Osteocyte (in vitro differentiated cells): ENCODE data around the gene GRM4. TPM values are rescaled to one million over a fixed set of nuclear protein-coding genes. Genes with fewer than 3 reads are reported as not detected.

Source experiments
- DNase-seq: peaks from one replicate; pipeline ENCODE4 v3.0.0; 2021; ENCODE audit warnings: mixed read lengths; ENCODE audit not compliant: unreplicated experiment; ENCODE audit errors: extremely low spot score
- H3K27ac Mint-ChIP-seq: one replicate; pipeline ENCODE4 v1.8.0; 2021; ENCODE audit warnings: mild to moderate bottlenecking, mixed read lengths; ENCODE audit not compliant: unreplicated experiment
- H3K27me3 Mint-ChIP-seq: one replicate; pipeline ENCODE4 v1.8.0; 2021; ENCODE audit warnings: mixed read lengths; ENCODE audit not compliant: unreplicated experiment
- H3K36me3 Mint-ChIP-seq: one replicate; pipeline ENCODE4 v1.8.0; 2021; ENCODE audit warnings: mixed read lengths; ENCODE audit not compliant: unreplicated experiment
- H3K4me1 Mint-ChIP-seq: one replicate; pipeline ENCODE4 v1.8.0; 2021; ENCODE audit warnings: mixed read lengths; ENCODE audit not compliant: unreplicated experiment
- H3K4me3 Mint-ChIP-seq: one replicate; pipeline ENCODE4 v1.8.0; 2021; ENCODE audit warnings: mild to moderate bottlenecking, moderate library complexity, mixed read lengths; ENCODE audit not compliant: unreplicated experiment
- H3K9me3 Mint-ChIP-seq: one replicate; pipeline ENCODE4 v1.8.0; 2021; ENCODE audit warnings: mixed read lengths; ENCODE audit not compliant: unreplicated experiment
- CTCF ChIP-seq: fragments of 200-600 bp; sonication (generic); IDR thresholded peaks from 2 replicates; pipeline ENCODE4 v1.5.0; 2021; ENCODE audit warnings: antibody characterized with exemption, mild to moderate bottlenecking, moderate library complexity
- total RNA-seq: library from RNA; stranded (reverse); gene quantifications from 2 replicates; pipeline ENCODE4 v1.2.1, GENCODE V29; 2021

GRM4 gene
- total RNA-seq, 1 donor from 2014 or later, result 0.40 TPM

- Mint-ChIP-seq H3K4me1 (no peaks in the 10 kb centered on the region), H3K9me3 (no peaks in the 10 kb centered on the region), H3K36me3 (no peaks in the 10 kb centered on the region), H3K4me3 (no peak overlapping the region), H3K27me3 (peaks cover 15% of the 10 kb centered on the region), H3K27ac (no peak overlapping the region)
- no peak for TF ChIP-seq CTCF
- DNase-seq, result no peak
These were observed 114.9 kb downstream of the GRM4 start for GRCh38 chr6:34030831-34031624.

- Mint-ChIP-seq H3K4me3 (no peak overlapping the region), H3K9me3 (no peaks in the 10 kb centered on the region), H3K36me3 (no peaks in the 10 kb centered on the region), H3K27ac (no peak overlapping the region), H3K27me3 (peaks cover 9% of the 10 kb centered on the region), H3K4me1 (no peaks in the 10 kb centered on the region)
- TF ChIP-seq CTCF, result no peak
- no peak for DNase-seq
These were observed 116.2 kb downstream of the GRM4 start for GRCh38 chr6:34029489-34030280.

- Mint-ChIP-seq H3K9me3 (no peaks in the 10 kb centered on the region), H3K27me3 (peaks cover 3% of the 10 kb centered on the region), H3K4me1 (no peaks in the 10 kb centered on the region), H3K36me3 (no peaks in the 10 kb centered on the region), H3K27ac (no peak overlapping the region), H3K4me3 (no peak overlapping the region)
- no peak for TF ChIP-seq CTCF
- DNase-seq, result no peak
These were observed 117.1 kb downstream of the GRM4 start for GRCh38 chr6:34028691-34029360.

GRCh38 chr6:34027939-34028441 is 117.9 kb downstream of the GRM4 start:
- Mint-ChIP-seq H3K27ac (no peak overlapping the region), H3K36me3 (no peaks in the 10 kb centered on the region), H3K4me3 (no peak overlapping the region), H3K27me3 (peaks cover 5% of the 10 kb centered on the region), H3K4me1 (no peaks in the 10 kb centered on the region), H3K9me3 (no peaks in the 10 kb centered on the region)
- TF ChIP-seq CTCF, result peak; percentile 2
- DNase-seq, result no peak
